PFSK-1 (cell line): ENCODE results near the gene ANKHD1.

ENCODE experiments used
- FOXP2 ChIP-seq: optimal IDR thresholded peaks from 2 replicates; pipeline ENCODE3; 2011; ENCODE audit warnings: borderline replicate concordance, control low read depth, inconsistent platforms; ENCODE audit not compliant: insufficient read depth; ENCODE audit errors: extremely low read length, extremely low read depth
- POLR2AphosphoS5 ChIP-seq: IDR thresholded peaks from 2 replicates; pipeline ENCODE4 v1.6.1; 2012; ENCODE audit warnings: low read depth, mild to moderate bottlenecking, control low read depth, low read length, moderate library complexity
- SIN3A ChIP-seq: IDR thresholded peaks from 2 replicates; pipeline ENCODE4 v1.6.1; 2012; ENCODE audit warnings: mild to moderate bottlenecking, low read length, moderate library complexity, borderline replicate concordance; ENCODE audit not compliant: insufficient read depth
- TAF1 ChIP-seq: IDR thresholded peaks from 2 replicates; pipeline ENCODE4 v1.6.1; 2012; ENCODE audit warnings: low read length, control low read depth, borderline replicate concordance; ENCODE audit not compliant: insufficient read depth
- TF ChIP-seq, protein P1 (sequence below), 2 experiments: IDR thresholded peaks; 2 replicates each; pipeline versions ENCODE4 v1.6.1 to v1.8.0; 2011 to 2012; ENCODE audit warnings: low read depth in 2 of 2, low read length in 2 of 2, control low read depth in 1 of 2, inconsistent platforms in 1 of 2, mild to moderate bottlenecking in 1 of 2, moderate library complexity in 1 of 2; ENCODE audit not compliant: insufficient read depth in 1 of 2

The ANKHD1 gene

DNA sequence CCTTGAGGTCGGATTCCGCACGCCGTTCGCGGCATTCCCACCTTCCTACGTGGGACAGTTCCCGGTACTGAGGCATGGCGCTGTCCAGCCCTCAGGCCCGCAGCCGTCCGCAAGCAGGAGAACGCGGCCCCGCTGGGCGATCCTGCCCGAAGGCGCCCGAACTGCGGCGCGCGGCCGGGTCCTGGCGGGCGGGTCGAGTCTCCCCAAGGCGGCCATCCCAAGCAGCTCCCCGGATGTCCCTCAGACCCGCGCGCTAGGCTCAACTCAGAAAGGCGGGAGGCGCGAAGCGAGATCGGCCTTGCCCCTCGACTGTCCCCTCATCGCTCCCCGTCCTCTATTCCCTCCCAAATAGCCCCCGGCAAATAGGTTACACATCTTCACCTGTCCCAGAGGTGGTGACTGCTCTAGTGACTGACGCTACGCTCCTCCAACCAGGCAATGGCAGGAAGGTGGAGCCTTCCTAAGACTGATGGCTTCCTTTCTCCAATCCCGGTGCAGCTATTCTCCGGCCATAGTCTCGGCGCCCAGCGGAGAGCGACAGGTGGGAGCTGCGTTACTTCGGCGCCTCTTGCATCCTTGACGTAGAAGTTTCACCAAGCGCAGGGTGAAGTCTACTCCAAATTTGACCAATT, 787 bp upstream of the ANKHD1 start:
- TF ChIP-seq POLR2AphosphoS5 (peak; percentile 71), FOXP2 (peak; percentile 40), SIN3A (peak; percentile 98; the same call in 1 of the 2 replicates), TAF1 (no peak; the same call in 1 of the 2 replicates)
- TF ChIP-seq, protein P1, sequence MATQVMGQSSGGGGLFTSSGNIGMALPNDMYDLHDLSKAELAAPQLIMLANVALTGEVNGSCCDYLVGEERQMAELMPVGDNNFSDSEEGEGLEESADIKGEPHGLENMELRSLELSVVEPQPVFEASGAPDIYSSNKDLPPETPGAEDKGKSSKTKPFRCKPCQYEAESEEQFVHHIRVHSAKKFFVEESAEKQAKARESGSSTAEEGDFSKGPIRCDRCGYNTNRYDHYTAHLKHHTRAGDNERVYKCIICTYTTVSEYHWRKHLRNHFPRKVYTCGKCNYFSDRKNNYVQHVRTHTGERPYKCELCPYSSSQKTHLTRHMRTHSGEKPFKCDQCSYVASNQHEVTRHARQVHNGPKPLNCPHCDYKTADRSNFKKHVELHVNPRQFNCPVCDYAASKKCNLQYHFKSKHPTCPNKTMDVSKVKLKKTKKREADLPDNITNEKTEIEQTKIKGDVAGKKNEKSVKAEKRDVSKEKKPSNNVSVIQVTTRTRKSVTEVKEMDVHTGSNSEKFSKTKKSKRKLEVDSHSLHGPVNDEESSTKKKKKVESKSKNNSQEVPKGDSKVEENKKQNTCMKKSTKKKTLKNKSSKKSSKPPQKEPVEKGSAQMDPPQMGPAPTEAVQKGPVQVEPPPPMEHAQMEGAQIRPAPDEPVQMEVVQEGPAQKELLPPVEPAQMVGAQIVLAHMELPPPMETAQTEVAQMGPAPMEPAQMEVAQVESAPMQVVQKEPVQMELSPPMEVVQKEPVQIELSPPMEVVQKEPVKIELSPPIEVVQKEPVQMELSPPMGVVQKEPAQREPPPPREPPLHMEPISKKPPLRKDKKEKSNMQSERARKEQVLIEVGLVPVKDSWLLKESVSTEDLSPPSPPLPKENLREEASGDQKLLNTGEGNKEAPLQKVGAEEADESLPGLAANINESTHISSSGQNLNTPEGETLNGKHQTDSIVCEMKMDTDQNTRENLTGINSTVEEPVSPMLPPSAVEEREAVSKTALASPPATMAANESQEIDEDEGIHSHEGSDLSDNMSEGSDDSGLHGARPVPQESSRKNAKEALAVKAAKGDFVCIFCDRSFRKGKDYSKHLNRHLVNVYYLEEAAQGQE (IDR thresholded peaks at IDR 0.05; ENCODE audit: insufficient read depth in 1 of 2, low read depth in 2 of 2, low read length in 2 of 2) = peak; percentile 94 to 97

DNA sequence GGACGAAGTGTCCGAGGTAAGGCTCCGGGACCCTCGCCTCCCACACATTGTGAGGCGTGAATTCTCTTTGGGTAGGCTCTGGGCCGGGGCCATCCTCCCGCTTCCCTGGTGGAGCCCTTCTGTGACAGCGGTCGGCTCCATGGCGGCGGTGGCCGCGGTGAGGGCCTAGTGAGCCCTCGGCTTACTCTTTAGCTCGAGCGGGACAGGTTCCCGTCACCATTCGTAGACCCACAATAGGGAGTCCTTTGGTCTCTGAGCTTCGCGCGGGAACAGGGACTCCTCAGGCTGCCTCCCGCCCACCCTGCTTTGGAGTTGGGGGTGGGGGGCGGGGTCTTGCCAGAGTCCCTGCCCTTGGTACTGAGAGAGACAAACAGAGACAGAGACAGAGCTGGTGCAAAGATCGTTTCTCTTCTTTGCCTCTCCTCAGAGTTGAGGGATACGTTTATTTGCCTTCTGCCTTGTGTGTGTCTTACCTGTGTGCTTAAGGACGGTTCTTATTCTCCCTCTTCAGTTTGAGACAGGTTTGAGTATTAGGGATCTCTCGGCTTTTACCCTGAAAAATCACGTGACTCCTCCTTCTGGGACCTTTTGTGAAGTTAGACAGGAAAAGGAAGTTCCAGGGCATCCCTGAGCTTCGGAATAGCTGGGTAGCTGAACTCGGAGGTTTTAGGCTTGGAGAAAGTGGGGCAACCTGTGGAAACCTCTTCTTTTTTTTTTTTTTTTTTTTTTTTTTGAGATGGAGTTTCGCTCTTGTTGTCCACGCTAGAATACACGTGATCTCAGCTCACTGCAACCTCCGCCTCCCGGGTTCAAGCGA, 833 bp downstream of the ANKHD1 start:
- TF ChIP-seq SIN3A (peak; percentile 26; the same call in 1 of the 2 replicates), POLR2AphosphoS5 (no peak), FOXP2 (no peak), TAF1 (no peak)
- TF ChIP-seq, protein P1 (IDR thresholded peaks at IDR 0.05; ENCODE audit: insufficient read depth in 1 of 2, low read depth in 2 of 2, low read length in 2 of 2) = peak; percentile 80 to 92

DNA sequence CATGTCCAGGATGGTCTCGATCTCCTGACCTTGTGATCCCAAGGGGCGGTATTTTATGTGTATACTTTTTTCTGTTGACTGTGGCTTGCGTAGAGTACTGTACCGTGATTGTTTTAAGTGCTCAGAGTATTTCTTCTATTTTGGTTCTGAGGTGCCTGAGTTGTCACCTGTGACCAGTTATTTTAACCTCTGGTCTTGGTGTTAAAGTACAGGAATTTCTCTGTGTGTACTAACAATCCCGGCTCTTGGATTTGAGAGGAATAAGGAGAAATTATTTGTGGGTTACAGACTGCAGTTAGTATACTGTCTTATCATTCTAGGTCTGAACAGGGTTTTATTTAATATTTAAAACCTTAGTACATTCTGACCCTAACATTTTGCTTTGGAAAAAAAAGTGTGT, 2.0 kb downstream of the ANKHD1 start:
- TF ChIP-seq TAF1 (no peak), FOXP2 (no peak), SIN3A (no peak), POLR2AphosphoS5 (no peak)
- TF ChIP-seq, protein P1 (IDR thresholded peaks at IDR 0.05; ENCODE audit: insufficient read depth in 1 of 2, low read depth in 2 of 2, low read length in 2 of 2) = no peak

DNA sequence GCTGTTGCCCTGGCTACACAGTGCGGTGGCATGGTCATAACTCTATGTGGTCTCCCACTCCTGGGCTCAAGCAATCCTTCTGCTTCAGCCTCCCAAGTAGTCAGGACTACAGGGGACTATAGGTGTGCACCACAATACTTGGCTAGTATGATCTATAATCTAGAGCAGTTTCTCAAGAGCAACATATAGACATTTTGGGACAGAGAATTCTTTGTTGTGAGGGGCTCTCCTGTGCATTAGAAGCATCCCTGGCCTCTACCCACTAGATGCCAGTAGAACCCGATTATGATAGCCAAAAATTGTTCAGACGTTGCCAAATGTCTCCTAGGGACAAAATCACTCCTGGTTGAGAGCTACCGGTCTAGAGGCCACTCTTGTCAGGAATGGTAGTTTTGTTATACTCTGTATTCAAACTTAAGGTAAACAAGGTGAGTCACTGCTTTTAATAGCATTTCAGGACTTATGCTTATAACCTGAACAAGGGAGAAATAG, 7.2 kb downstream of the ANKHD1 start:
- no peak for TF ChIP-seq SIN3A

DNA sequence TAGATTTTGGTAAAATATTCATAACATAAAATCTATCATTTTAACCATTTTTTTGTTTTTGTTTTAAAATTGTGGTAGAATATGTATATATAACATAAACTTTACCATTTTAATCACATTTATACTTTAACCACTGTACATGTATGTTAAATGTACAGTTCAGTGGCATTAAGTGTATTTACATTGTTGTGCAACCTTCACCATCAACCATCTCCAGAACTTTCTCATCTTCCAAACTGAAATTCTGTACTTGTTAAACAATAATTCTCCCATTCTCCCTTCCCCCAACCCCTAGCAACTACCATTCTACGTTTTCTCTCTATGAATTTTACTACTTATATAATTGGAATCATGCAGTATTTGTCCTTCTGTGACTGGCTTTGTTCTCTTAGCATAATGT, 11.6 kb downstream of the ANKHD1 start:
- no peak for TF ChIP-seq POLR2AphosphoS5
- no peak for TF ChIP-seq TAF1
- no peak for TF ChIP-seq FOXP2
- TF ChIP-seq SIN3A = no peak
- TF ChIP-seq, protein P1 (IDR thresholded peaks at IDR 0.05; ENCODE audit: insufficient read depth in 1 of 2, low read depth in 2 of 2, low read length in 2 of 2) = no peak
